GM10266 (cell line): ENCODE data around the gene FAM180A.
"Not testable (repeated sequence)": the region's sequence is repeated elsewhere in the genome, so short reads cannot be mapped to it uniquely, and the experiment has no call there.

Experiments used
- DNase-seq: peaks from one replicate; pipeline ENCODE4 v3.0.0; 2012; ENCODE audit errors: extremely low spot score
- CTCF ChIP-seq: IDR thresholded peaks from 2 replicates; pipeline ENCODE4 v1.5.1; 2012; ENCODE audit warnings: mild to moderate bottlenecking, low read depth; ENCODE audit not compliant: control insufficient read depth, insufficient read depth; ENCODE audit errors: missing control alignments

The FAM180A gene

GRCh38 chr7:135693558-135693957 is 55.1 kb downstream of the FAM180A start:
- no peak for TF ChIP-seq CTCF
- no peak for DNase-seq

- DNase-seq = not testable (repeated sequence)
These were observed 56.0 kb downstream of the FAM180A start for GRCh38 chr7:135692606-135693005.

GRCh38 chr7:135692055-135692454 is 56.6 kb downstream of the FAM180A start:
- TF ChIP-seq CTCF = no peak
- no peak for DNase-seq

- DNase-seq = no peak
- TF ChIP-seq CTCF = no peak
These were observed 58.0 kb downstream of the FAM180A start for GRCh38 chr7:135690566-135690965.

GRCh38 chr7:135687466-135687865 is 61.1 kb downstream of the FAM180A start:
- TF ChIP-seq CTCF = no peak
- DNase-seq = no peak

GRCh38 chr7:135685306-135686084 is 63.1 kb downstream of the FAM180A start:
- DNase-seq = no peak
- TF ChIP-seq CTCF = no peak

GRCh38 chr7:135684699-135685098 is 63.9 kb downstream of the FAM180A start:
- DNase-seq = no peak
- no peak for TF ChIP-seq CTCF

GRCh38 chr7:135684136-135684535 is 64.5 kb downstream of the FAM180A start:
- no peak for TF ChIP-seq CTCF
- no peak for DNase-seq
